H1 (cell line): ENCODE data around the gene TGFBR2. TPM values are rescaled to one million over a fixed set of nuclear protein-coding genes. Genes with fewer than 3 reads are reported as not detected.

Experiments
- CTCF ChIA-PET: fragments of 300-600 bp; sonication (Branson Sonifier 250); formaldehyde crosslinking; loops from one replicate; lab custom pipeline; 2021; ENCODE audit not compliant: partially characterized antibody; lab: Charles Lee
- POLR2A ChIA-PET: fragments of 300-600 bp; sonication (Branson Sonifier 250); formaldehyde crosslinking; loops from one replicate; lab custom pipeline; 2021; ENCODE audit warnings: inconsistent platforms; ENCODE audit not compliant: partially characterized antibody; lab: Charles Lee
- DNase-seq, 2 experiments: peaks; one replicate each; pipeline versions ENCODE4 v3.0.0 to v3.0.0-alpha.2; 2010 to 2022; ENCODE audit warnings: low spot score in 2 of 2, low read depth in 1 of 2, mixed read lengths in 1 of 2
- FAIRE-seq: peaks from 2 replicates; lab custom pipeline; 2011; peaks lifted over from hg19 to GRCh38; lab: Jason Lieb, UNC
- H2AFZ ChIP-seq: 2 replicates; pipeline ENCODE4 v1.8.1; 2012; ENCODE audit warnings: low read length, inconsistent platforms
- H2AK5ac ChIP-seq: 2 replicates; pipeline ENCODE4 v1.6.1; 2013; ENCODE audit warnings: low read depth, low read length
- H2BK120ac ChIP-seq: replicated peaks from 2 replicates; pipeline ENCODE3; 2013; ENCODE audit warnings: low read depth, low read length, inconsistent platforms
- H2BK12ac ChIP-seq: 2 replicates; pipeline ENCODE4 v1.6.1; 2013; ENCODE audit warnings: low read depth, low read length
- H2BK15ac ChIP-seq: 2 replicates; pipeline ENCODE4 v1.6.1; 2013; ENCODE audit warnings: low read length
- H2BK20ac ChIP-seq: 2 replicates; pipeline ENCODE4 v1.6.1; 2013; ENCODE audit warnings: low read length
- H2BK5ac ChIP-seq: 2 replicates; pipeline ENCODE4 v1.6.1; 2013; ENCODE audit warnings: low read depth, low read length
- H3K14ac ChIP-seq: 2 replicates; pipeline ENCODE4 v1.6.1; 2013; ENCODE audit warnings: inconsistent platforms; ENCODE audit not compliant: insufficient read length
- H3K18ac ChIP-seq: 2 replicates; pipeline ENCODE4 v1.6.1; 2013; ENCODE audit warnings: low read length; ENCODE audit errors: extremely low read depth
- H3K23ac ChIP-seq: 2 replicates; pipeline ENCODE4 v1.6.1; 2013; ENCODE audit warnings: inconsistent platforms; ENCODE audit not compliant: insufficient read length
- H3K23me2 ChIP-seq: 2 replicates; pipeline ENCODE4 v1.6.1; 2013; ENCODE audit warnings: low read depth, low read length
- H3K27ac ChIP-seq: 2 replicates; pipeline ENCODE4 v1.6.1; 2011; ENCODE audit warnings: low read depth, low read length, inconsistent platforms
- H3K27me3 ChIP-seq, 4 experiments: replicated peaks in 1 of 4; 1 replicate in 1 of 4; 2 replicates in 3 of 4; pipeline versions ENCODE4 v1.6.1 to v1.8.1; 2011 to 2013; ENCODE audit warnings: low read length in 3 of 4, mild to moderate bottlenecking in 3 of 4, inconsistent platforms in 2 of 4, mixed read lengths in 2 of 4, moderate library complexity in 1 of 4; ENCODE audit not compliant: control insufficient read depth in 3 of 4, insufficient read depth in 3 of 4; ENCODE audit errors: extremely low read depth in 1 of 4
- H3K36me3 ChIP-seq, 4 experiments: 2 replicates each; pipeline versions ENCODE4 v1.6.1 to v1.8.1; 2011 to 2013; ENCODE audit warnings: mild to moderate bottlenecking in 4 of 4, low read length in 3 of 4, moderate library complexity in 2 of 4, control low read depth in 1 of 4, inconsistent platforms in 1 of 4; ENCODE audit not compliant: insufficient read depth in 4 of 4, control insufficient read depth in 2 of 4
- H3K4ac ChIP-seq: replicated peaks from 2 replicates; pipeline ENCODE3; 2013; ENCODE audit warnings: low read length, low read depth, mixed read lengths, inconsistent platforms; ENCODE audit not compliant: insufficient read length
- H3K4me1 ChIP-seq, 4 experiments: replicated peaks in 1 of 4; 1 replicate in 1 of 4; 2 replicates in 3 of 4; pipeline versions ENCODE4 v1.6.1 to v1.8.1; 2011 to 2013; ENCODE audit warnings: low read length in 3 of 4, inconsistent platforms in 2 of 4, mixed read lengths in 1 of 4; ENCODE audit not compliant: insufficient read depth in 4 of 4, control insufficient read depth in 3 of 4
- H3K4me2 ChIP-seq, 2 experiments: 2 replicates each; pipeline versions ENCODE4 v1.6.1 to v1.8.1; 2011 to 2013; ENCODE audit warnings: low read depth in 2 of 2, low read length in 2 of 2, control low read depth in 1 of 2, inconsistent platforms in 1 of 2, mild to moderate bottlenecking in 1 of 2; ENCODE audit not compliant: insufficient read depth in 1 of 2
- H3K4me3 ChIP-seq, 4 experiments: fragments of 200-600, 300-600 bp in 1 of 4; sonication (generic), shearing (Covaris generic), sonication (Bioruptor Twin) in 1 of 4; 2 replicates each; pipeline versions ENCODE4 v1.5.1 to v1.8.1; 2011 to 2016; ENCODE audit warnings: low read length in 4 of 4, low read depth in 3 of 4, control low read depth in 2 of 4, inconsistent platforms in 2 of 4, mild to moderate bottlenecking in 2 of 4, mixed read lengths in 1 of 4, moderate library complexity in 1 of 4; ENCODE audit not compliant: insufficient read depth in 2 of 4; ENCODE audit errors: extremely low read depth in 1 of 4
- H3K56ac ChIP-seq: replicated peaks from 2 replicates; pipeline ENCODE3; 2013; ENCODE audit warnings: low read depth, mild to moderate bottlenecking, mixed read lengths, low read length, inconsistent platforms; ENCODE audit not compliant: insufficient read length
- H3K79me1 ChIP-seq: 2 replicates; pipeline ENCODE4 v1.6.1; 2013; ENCODE audit warnings: low read depth, low read length, control low read depth
- H3K79me2 ChIP-seq, 2 experiments: 2 replicates each; pipeline versions ENCODE4 v1.6.1 to v1.8.1; 2012 to 2013; ENCODE audit warnings: low read length in 2 of 2, mild to moderate bottlenecking in 2 of 2, inconsistent platforms in 1 of 2; ENCODE audit not compliant: insufficient read depth in 2 of 2, control insufficient read depth in 1 of 2
- H3K9ac ChIP-seq, 4 experiments: replicated peaks in 1 of 4; 1 replicate in 1 of 4; 2 replicates in 3 of 4; pipeline versions ENCODE4 v1.6.1 to v1.8.1; 2011 to 2013; ENCODE audit warnings: low read depth in 3 of 4, low read length in 3 of 4, control low read depth in 2 of 4, mild to moderate bottlenecking in 2 of 4, moderate library complexity in 2 of 4, inconsistent platforms in 1 of 4; ENCODE audit errors: extremely low read depth in 1 of 4
- H3K9me3 ChIP-seq, 2 experiments: 2 replicates each; pipeline versions ENCODE4 v1.6.1 to v1.8.1; 2012 to 2013; ENCODE audit warnings: mild to moderate bottlenecking in 2 of 2, moderate library complexity in 2 of 2, control low read depth in 1 of 2, inconsistent platforms in 1 of 2, low read depth in 1 of 2, low read length in 1 of 2, mixed read lengths in 1 of 2; ENCODE audit not compliant: insufficient read depth in 2 of 2
- H4K20me1 ChIP-seq, 2 experiments: replicated peaks in 1 of 2; 2 replicates each; pipeline versions ENCODE3 to v1.8.1; 2011 to 2013; ENCODE audit warnings: inconsistent platforms in 2 of 2, low read length in 2 of 2, mild to moderate bottlenecking in 1 of 2; ENCODE audit not compliant: insufficient read depth in 2 of 2, control insufficient read depth in 1 of 2
- H4K5ac ChIP-seq: 2 replicates; pipeline ENCODE4 v1.6.1; 2013; ENCODE audit warnings: low read length, low read depth, mixed read lengths, inconsistent platforms; ENCODE audit not compliant: insufficient read length
- H4K8ac ChIP-seq: 2 replicates; pipeline ENCODE4 v1.8.0; 2013; ENCODE audit warnings: mild to moderate bottlenecking, moderate library complexity, low read length, inconsistent platforms; ENCODE audit not compliant: insufficient read depth; ENCODE audit errors: extremely low read depth
- H4K91ac ChIP-seq: replicated peaks from 2 replicates; pipeline ENCODE3; 2013; ENCODE audit warnings: low read length, mixed read lengths, inconsistent platforms; ENCODE audit not compliant: insufficient read length
- KDM4A ChIP-seq: IDR thresholded peaks from one replicate; pipeline ENCODE4 v1.7.1; 2012; ENCODE audit warnings: low read depth, mild to moderate bottlenecking, moderate library complexity, low read length, inconsistent platforms; ENCODE audit not compliant: severe bottlenecking
- POU5F1 ChIP-seq: IDR thresholded peaks from 2 replicates; pipeline ENCODE4 v1.6.1; 2011; ENCODE audit warnings: low read depth, mild to moderate bottlenecking, low read length, moderate library complexity
- RNF2 ChIP-seq: fragments of 200-900, 300-1000 bp; sonication (generic); IDR thresholded peaks from 2 replicates; pipeline ENCODE4 v1.7.1; 2016; ENCODE audit warnings: borderline replicate concordance, low read depth, mild to moderate bottlenecking, antibody characterized with exemption, low read length; ENCODE audit not compliant: poor library complexity, severe bottlenecking; ENCODE audit errors: missing control alignments
- SAP30 ChIP-seq: fragments of 300-600 bp; sonication (generic); IDR thresholded peaks from 2 replicates; pipeline ENCODE4 v1.7.1; 2012; ENCODE audit warnings: low read length, moderate library complexity, mild to moderate bottlenecking, inconsistent platforms; ENCODE audit not compliant: insufficient read depth, insufficient replicate concordance
- SP1 ChIP-seq: IDR thresholded peaks from 2 replicates; pipeline ENCODE4 v1.6.1; 2011; ENCODE audit warnings: low read depth, low read length
- SRF ChIP-seq: IDR thresholded peaks from 2 replicates; pipeline ENCODE4 v1.6.1; 2011; ENCODE audit warnings: mild to moderate bottlenecking, low read depth, low read length, moderate library complexity
- SUZ12 ChIP-seq: fragments of 200-600 bp; sonication (generic); IDR thresholded peaks from 2 replicates; pipeline ENCODE4 v1.6.1; 2012; ENCODE audit warnings: mild to moderate bottlenecking, inconsistent platforms, low read length, moderate library complexity, mixed read lengths
- WGBS, 2 experiments: shearing (Covaris generic) in 1 of 2; methylation state at CpG; one replicate each; pipeline versions ENCODE4 v1.1.6 to v1.1.7; 2013 to 2015; ENCODE audit warnings: low lambda C conversion rate in 2 of 2, mixed read lengths in 2 of 2, inconsistent platforms in 1 of 2, low coverage in 1 of 2, missing lambda C conversion rate in 1 of 2; ENCODE audit not compliant: insufficient replicate concordance in 2 of 2, insufficient coverage in 1 of 2, insufficient read length in 1 of 2; ENCODE audit errors: extremely low coverage in 1 of 2, missing lambda C conversion rate in 1 of 2; 5-methylcytosine and 5-hydroxymethylcytosine counted together
- polyA plus RNA-seq, 7 experiments: library from polyadenylated mRNA; depleted of rRNA in 3 of 7; stranded (reverse) in 5 of 7; unstranded in 2 of 7; fragments of >200 nt in 5 of 7; fragments of 200-250 nt in 2 of 7; gene quantifications; 1 replicate in 5 of 7; 2 replicates in 1 of 7; 4 replicates in 1 of 7; pipeline versions ENCODE4 v1.2.1 to v1.2.3, GENCODE V29; 2011 to 2013; ENCODE audit warnings: missing spikeins in 2 of 7, mixed read lengths in 2 of 7
- total RNA-seq: library from RNA; stranded (reverse); fragmentation: NEBNext Ultra II Directional; extraction: Animal tissue kit (Norgen Biotek cat#: 25700); gene quantifications from 2 replicates; pipeline ENCODE4 v1.2.1, GENCODE V29; 2021

Gene TGFBR2
- total and polyA plus RNA-seq, 2 of the 8 experiments (the other 6 are each of a cell fraction or from before 2014, with no cell fraction given), result 4.2 to 7.4 TPM

DNA sequence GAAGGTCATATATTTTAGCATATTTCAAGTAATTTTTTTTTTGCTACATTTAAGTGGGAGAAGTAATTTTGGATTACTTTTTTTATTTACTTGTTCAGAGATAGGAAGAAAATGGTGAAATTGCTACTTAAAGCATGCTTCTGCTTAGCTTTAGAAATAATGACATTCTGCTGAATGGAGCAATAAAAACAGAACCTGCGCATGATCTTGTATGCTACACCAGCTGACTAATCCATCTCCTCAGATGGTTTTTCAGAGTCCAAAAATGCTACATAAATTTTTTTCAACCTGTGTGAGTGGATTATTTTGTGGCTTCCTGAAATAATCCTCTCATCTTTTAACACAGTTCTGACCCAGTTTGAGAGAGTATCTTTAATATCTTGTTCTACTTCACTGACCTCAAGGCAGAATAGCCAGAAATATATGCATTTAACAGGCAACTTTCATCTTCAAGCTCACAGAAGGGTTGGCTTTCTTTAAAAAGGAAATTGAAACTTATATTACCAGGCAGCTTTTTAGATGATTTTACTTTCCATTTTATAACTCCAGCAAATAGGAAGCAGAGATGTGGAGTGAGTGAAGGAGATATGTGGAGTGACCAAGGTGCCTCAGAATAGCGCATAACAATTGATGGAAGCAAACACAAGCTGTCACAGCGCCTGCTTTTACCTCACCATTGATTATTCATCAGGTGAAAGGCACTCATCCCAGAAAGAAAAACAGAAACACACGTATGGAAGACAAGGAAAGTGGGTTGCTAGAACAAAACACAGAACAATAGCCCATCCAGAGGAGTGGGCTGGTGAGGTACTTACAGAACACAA lies 136.6 kb downstream of the TGFBR2 start:
- Histone ChIP-seq H3K4me1 (peaks cover 0 to 12% (median 4%) of the 10 kb centered on the region in 4 experiments; a peak in 4 of 7 replicates), H2BK20ac (no peak overlapping the region), H3K9me3 (no peaks in the 10 kb centered on the region), H4K5ac (no peak overlapping the region), H3K27me3 (no peaks in the 10 kb centered on the region), H2AK5ac (no peak overlapping the region), H3K4me2 (peak overlapping the region in 1 of 2 experiments; percentile 27; a peak in 2 of 4 replicates), H2AFZ (0 out of 2 replicates have a peak overlapping the region, but pooled peaks have one; percentile 47), H2BK120ac (no peak overlapping the region), H3K9ac (no peak overlapping the region), H2BK15ac (no peak overlapping the region), H2BK12ac (no peak overlapping the region), H3K23ac (no peak overlapping the region), H3K4ac (no peak overlapping the region), H4K91ac (no peak overlapping the region), H3K4me3 (no peak overlapping the region), H2BK5ac (no peak overlapping the region), H3K79me1 (no peaks in the 10 kb centered on the region), H3K56ac (no peak overlapping the region), H3K27ac (no peak overlapping the region), H4K8ac (no peak overlapping the region), H3K14ac (no peak overlapping the region), H3K79me2 (no peaks in the 10 kb centered on the region), H3K23me2 (no peaks in the 10 kb centered on the region), H4K20me1 (no peaks in the 10 kb centered on the region), H3K18ac (no peak overlapping the region), H3K36me3 (no peaks in the 10 kb centered on the region)
- TF ChIP-seq SRF (no peak), SP1 (no peak), RNF2 (no peak), SUZ12 (no peak), POU5F1 (peak; percentile 76; the same call in 1 of the 2 replicates), SAP30 (no peak), KDM4A (no peak)
- FAIRE-seq, result peak; percentile 50
- WGBS, 2 experiments, result 57% methylated on average over 4 of the region's 4 CpGs; no CpG with 5 or more reads in 1 of the 2 experiments
- ChIA-PET POLR2A (no interaction called here), CTCF (interaction anchor here (0.6 to 2.5 kb wide), 5 partner anchors 9 to 423 kb away, joined by 3 to 10 read pairs (median 4); no protein-coding TSS in a partner anchor)
- DNase-seq, result no peak
